8988T (cell line): Measurements from ENCODE around the gene NANOS2.
"Not testable (repeated sequence)": the region's sequence is repeated elsewhere in the genome, so short reads cannot be mapped to it uniquely, and the experiment has no call there.

ENCODE experiments used
- DNase-seq: peaks from one replicate; pipeline ENCODE4 v3.0.0; 2011

The NANOS2 gene

DNA sequence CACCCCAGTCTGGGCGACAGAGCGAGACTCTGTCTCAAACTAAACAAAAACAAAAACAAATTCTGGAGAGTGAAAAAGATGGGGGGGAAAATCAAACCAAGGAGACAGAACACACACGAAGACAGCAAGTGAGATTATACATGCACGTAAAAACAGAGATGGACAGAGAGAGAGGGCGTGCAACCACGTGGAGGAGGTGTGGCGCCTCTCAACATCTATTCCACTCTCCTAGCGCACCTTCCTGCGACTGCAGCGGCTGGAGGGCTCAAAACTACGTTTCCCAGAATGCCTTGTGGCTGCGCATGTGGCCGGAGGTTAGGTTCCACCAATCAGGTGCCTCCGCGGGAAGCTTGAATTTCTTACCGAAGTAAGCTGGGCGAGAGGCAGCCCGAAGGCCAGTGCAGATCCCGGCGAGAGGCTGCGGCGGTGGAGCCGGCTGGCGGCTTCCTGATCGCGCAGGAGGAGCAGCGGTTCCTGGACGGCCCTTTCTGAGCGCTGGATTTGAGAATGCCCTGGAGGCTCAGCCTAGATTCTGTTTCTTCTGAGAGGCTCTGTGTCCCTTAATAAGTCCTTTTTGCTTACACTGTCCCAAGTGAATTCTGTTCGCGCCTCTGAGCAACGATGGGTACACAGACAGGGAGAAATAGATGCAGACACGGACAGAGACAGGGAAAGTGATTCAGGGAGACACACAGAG lies 13.1 kb upstream of the NANOS2 start:
- peak; percentile 75 for DNase-seq

- no peak for DNase-seq
Observed at GRCh38 chr19:45924891-45925447, 10.4 kb upstream of the NANOS2 start.

DNA sequence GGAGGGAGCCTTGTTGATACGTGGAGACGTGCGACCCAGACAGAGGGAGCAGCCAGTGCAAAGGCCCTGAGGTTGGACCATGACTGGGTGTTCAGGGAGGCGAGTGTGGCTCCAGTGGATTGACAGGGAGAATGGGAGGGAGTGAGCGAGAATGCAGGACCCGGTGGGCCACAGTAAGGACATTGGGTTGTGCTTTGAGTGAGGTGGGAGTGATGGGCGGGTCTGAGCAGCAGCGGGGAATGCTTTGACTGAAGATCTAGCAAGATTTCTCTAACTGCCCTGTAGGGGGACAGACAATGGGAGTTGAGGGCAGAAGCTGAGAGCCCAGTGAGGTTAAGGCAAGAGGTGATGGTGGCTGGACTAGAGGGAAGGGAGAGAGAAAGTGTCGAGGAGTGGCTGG lies 7.7 kb upstream of the NANOS2 start:
- DNase-seq: no peak

- DNase-seq: no peak
Observed at GRCh38 chr19:45920458-45920857, 5.9 kb upstream of the NANOS2 start.

DNA sequence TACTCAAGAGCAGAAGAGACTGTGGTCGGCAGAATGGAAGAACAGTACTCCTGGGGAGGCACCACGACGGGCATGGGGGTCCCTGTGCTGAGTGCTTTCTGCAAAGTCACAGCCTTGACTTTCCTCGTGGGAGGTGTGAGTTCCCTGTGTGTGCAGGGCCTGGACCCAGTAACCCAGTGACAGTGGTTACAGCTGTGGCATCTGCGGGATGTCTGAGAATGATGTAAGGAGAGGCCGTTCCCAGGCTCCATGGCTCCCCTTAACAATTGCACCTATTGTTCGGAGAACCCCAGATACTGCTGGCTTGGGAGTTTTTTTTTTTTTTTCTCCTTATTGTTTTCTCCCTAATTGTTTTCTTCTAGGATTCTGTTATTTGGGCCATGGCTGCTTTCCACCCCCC lies 5.1 kb upstream of the NANOS2 start:
- DNase-seq: no peak

DNA sequence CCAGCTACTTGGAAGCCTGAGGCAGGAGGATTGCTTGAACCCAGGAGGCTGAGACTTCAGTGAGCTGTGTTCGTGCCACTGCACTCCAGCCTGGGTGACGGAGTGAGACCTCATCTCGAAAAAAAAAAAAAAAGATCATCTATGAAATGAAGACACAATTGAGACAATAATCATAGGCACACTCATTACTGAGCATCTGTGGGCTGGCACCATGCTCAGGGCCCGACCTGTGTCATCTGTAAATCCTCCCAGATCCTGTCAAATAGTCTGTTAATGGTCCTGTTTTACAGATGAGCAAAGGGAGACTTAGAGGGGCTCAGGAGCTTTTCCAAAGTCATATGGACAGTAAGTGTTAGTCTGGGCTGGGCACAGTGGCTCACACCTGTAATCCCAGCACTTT lies 4.1 kb upstream of the NANOS2 start:
- no peak for DNase-seq

DNA sequence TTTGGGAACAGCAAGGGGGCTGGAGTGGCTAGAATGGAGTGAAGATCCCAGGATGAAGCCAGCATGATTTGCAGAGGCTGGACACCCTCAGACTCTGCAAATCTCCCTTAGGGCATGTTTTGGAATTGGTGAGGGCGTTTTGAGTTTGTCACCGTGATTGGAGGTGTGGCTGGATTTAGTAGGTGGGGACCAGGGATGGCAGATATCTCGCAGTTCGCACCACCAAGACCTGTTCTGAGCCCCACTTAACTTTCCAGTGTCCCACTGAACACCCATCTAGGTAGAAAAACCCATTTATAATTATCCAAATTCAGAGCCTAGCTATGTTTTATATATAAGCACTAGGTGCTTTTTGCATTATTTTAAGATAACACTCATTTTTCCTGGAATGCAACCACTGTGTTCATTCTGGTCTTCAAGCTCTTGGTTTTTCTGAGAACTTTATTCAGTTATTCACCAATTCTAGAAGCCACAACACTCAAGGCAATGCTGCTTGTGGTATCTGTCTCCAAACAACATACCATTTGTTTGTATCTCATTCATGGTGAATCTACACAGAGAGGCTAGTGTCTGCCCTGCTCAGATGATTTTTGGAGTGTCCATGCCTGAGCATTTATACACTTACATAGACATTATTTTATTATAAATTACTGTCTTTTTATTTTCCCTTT lies 3.0 kb upstream of the NANOS2 start:
- no peak for DNase-seq

DNA sequence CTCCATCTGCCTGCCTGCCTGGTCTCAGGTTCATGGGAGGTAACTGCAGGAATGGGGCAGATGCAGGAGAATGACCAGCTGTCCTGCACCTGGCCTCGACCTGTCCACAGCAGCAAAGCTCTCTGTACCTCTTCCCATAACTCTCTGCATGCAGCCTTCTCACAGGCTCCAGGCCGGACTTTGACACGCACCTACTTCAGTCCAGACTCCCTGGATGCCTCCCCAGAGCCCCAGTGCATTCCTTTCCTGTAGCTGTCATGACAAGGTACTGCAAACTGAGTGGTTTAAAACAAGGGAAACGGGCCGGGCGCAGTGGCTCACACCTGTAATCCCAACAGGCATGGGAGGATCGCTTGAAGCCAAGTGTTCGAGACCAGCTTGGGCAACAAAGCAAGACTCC lies 3.3 kb downstream of the NANOS2 start:
- DNase-seq: no peak

GRCh38 chr19:45908956-45909355 lies 5.6 kb downstream of the NANOS2 start:
- DNase-seq: no peak

- DNase-seq: no peak
Observed at GRCh38 chr19:45906221-45906620, 8.4 kb downstream of the NANOS2 start.

GRCh38 chr19:45905011-45905410 lies 9.6 kb downstream of the NANOS2 start:
- no peak for DNase-seq

GRCh38 chr19:45902651-45903625 lies 11.6 kb downstream of the NANOS2 start:
- DNase-seq: peak; percentile 98

DNA sequence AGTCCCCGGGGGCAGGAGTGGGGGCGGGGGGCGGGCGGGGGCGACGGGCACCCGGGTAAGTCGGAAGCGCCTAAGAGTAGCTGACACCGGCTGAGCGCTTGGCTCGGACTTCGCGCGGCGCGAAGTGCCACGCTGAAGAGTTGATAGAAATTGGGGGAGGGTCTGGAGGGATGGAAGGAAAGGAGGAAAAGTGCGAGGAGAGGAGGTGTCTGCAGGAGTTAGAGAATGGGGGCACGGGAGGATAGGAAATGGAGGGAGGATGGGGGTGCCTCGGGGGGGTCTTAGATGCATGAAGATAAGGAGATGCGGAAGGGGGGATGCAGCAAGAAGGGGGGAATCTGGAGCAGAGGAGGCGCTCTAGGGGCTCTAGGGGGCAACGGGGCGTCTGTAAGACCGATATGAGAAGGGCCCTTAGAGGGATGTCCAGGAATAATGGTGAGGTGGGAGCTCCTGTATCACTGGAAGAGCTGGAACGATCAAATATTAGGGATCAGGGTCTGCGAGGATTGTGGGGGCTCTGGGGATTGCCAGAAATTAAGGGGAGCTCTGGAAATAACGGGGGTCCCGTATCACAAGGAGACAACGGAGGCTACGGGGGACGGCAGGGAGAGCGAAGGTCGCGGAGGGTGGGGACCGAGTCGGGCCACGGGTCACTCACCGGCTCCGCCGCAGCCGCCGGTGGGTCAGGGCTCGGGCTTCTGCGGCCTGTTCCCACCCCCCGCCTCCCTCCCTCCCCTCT lies 12.5 kb downstream of the NANOS2 start, which contains the start of gene MYPOP:
Gene MYPOP (minus strand): TSS at position 702 of the 739 bp plus-strand sequence. CDS start 840 bp downstream, outside the sequence.
- no peak for DNase-seq

- DNase-seq: no peak
Observed at GRCh38 chr19:45901432-45901911, 13.1 kb downstream of the NANOS2 start.

DNA sequence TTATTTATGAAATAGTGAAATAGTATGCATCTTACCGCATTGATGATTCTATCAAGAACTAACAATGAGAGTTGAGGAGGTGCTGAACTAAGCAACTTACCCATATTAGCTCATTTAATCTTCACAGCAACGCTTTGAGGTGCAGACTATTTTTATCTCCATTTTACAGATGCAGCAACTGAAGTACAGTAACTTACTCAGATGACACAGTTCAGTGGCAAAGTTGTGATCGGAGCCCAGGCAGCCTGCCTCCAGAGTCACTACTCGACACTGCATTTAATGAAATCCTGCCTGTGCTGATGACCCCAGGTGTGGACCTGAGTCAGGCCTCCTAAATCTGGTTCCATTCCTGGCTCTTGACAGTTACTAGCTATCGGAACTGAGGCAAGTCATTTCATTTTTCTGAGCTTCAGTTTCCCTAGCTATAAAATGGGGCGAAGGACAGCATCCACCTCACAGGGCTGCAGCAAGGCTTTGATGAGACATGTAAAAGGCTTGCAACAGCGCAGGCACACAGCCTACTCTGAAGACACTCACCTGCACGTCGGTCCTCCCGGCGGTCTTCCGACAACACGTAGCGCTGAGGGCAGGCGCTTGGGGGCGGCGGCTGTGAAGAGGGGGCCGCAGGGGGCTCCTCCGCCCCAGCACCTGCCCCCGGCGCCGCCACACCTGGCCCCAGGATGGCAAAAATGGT lies 13.7 kb downstream of the NANOS2 start:
- DNase-seq: no peak

DNA sequence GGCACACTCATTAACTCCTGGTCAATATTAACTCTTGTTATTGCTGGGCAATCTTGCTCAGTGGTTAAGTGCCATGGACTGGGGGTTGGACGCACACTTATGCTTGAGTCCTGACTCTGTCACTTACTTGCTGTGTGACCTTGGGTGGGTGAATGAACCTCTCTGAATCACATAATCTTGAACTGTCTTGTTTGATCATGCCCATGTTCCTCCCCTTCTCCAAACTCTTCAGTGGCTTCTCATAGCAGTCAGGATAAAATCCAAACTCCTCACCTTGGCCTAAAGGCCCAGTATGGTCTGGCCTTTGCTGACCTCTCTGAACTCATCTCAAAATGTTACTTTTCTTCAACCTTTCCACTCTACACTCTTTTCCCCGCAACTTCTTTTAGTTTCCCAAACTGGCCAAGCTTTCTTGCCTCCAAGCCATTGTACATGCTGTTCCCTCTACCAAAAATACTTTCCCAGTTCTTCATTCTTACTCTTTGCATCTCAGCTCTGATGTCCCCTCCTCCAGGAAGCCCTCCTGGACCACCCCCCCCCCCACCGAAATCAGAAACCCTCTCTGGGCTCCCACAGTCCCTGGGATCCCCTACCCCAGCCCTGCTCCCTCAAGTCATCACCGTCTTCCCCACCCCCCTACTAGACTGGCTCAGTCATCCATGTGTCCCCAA lies 14.5 kb downstream of the NANOS2 start:
- no peak for DNase-seq

GRCh38 chr19:45899253-45899652 lies 15.3 kb downstream of the NANOS2 start:
- no peak for DNase-seq

GRCh38 chr19:45897261-45897812 lies 17.2 kb downstream of the NANOS2 start:
- DNase-seq: no peak

- not testable (repeated sequence) for DNase-seq
Observed at GRCh38 chr19:45895983-45896599, 18.5 kb downstream of the NANOS2 start.

DNA sequence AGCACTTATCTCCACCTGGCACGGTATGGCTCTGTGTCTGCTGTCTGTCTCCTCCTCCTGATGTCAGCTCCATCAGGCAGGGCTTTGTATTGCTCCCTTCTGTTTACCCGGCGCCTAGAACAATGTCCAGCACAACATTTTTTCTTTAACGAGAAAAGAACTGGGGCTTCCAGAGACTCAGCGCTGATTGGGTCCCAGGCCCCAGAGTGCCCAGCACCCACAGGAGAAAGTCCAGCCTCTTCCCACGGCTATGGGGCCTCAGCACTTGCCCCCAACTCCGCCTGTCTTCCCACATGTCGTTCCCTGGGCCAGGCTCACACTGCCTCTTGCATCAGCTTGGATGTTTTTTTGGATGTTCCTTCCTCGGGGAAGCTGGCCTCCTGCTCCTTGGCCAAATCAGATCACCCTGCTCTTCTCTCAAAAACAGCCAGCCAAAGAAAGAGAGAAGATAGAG lies 19.0 kb downstream of the NANOS2 start:
- no peak for DNase-seq
